ENCODE data around the gene MANBA.

MANBA gene

DNA sequence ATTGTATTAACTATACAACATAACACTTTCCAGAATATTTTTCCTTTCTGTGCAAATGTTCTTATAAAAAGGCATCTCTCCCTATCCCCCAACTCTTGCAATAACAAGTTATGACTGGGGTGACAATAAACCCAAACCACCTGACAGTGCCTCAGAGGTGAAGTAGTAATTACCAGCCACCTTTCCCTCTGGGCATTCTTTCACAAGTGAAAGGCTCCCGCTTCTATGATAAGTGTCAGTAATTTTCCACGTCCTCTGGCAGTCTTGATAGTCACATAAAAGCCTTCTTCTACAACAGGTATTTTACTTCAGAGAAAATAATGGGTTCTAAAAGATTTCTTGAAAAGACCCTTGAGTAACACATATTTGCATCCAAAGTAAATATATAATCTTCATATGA lies 82.7 kb downstream of the MANBA start:
- DNase-seq (ENCODE audit: low read depth): no peak

DNA sequence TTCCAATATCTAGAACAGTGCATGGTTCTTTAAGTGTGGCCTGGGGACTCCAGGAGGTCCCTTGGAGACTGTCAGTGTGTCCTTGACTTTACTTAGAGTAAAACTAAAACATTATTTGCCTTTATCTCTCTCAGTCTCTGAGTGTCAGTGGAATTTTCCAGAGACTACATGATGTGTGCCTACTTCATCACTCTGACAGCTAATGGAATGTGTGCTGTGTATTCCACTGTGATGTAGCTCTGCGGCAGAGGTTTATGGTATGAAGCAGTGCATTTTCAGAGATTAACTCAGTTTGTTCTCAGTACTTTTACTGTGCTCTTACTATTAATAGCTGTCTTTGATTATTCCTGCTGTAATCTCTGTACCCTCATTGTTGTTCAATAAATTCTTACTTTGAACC lies 85.6 kb downstream of the MANBA start:
- DNase-seq (ENCODE audit: low read depth): peak; percentile 66

DNA sequence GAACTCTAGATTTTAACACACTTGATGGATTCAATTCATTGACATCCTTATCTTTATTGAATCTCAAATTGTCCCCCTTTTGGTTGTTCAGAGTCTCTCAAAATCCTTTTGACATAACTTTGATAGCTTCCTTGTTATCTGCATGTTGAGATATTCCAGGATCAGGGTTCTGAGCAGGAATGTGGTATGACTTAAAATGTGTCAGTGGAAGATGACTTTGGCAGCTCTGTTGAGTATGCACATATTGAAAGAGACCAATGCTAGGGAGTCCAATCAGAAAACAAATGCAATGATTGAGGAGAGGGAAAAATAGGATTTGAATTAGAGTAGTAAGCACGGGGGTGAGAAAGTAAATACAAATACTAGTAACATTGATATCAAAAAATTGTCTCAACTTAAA lies 93.8 kb downstream of the MANBA start:
- no peak for DNase-seq (ENCODE audit: low read depth)

DNA sequence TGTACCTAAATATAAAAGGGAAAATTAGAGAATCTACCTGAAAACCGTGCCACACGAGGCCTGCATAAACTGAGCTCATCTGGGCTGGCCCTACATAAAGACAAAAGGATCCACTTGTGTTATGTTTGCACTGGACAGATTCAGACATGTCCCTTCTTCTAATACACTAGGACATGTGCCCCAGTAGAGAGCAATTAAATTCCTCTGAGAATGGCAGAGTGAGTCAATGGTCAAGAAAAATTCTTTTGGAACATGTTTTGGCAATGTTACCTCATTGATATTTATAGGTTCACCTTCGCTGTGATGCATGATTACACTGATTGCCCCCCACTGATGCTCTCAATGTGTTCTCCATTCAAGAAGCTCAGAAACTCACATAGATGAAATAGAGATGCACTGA lies 95.2 kb downstream of the MANBA start:
- DNase-seq (ENCODE audit: low read depth): peak; percentile 40

DNA sequence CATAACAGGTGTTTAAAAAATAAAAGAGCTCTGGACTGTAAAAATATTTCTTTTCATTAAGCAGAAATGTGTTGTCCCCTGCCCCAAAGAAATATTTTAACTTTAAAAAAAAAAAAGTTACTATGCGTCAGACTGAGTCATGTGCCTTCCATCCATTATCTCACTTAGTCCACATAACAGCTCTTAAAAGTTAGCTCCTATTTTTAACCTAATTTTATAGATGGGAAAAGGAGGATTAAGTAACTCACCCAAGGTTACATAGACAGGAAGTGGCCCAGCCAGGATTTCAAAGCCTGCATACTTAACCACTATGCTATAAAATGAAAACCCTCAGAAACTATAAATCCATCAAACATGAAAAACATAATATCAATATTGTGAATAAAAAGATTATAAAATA lies 97.7 kb downstream of the MANBA start:
- DNase-seq (ENCODE audit: low read depth): peak; percentile 92

DNA sequence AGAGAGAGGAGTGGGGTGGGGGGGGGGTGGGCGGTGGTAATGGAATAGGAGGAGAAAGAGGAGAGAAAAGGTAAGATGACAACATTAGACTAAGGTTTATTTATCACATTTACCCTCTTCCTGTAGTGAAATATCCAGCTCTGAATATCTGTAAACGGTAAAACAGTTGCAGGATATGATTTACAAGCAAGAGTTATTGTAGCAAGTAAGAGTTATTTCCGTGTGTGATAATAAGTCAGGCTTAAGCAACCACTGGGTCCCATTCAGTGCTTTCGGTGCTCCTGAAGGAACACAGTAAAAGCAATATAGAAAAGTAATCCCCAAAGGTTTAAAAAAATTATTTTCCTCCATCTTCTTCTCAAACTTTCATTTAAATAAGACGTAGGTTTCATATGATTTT lies 103.6 kb downstream of the MANBA start:
- no peak for DNase-seq (ENCODE audit: low read depth)

DNA sequence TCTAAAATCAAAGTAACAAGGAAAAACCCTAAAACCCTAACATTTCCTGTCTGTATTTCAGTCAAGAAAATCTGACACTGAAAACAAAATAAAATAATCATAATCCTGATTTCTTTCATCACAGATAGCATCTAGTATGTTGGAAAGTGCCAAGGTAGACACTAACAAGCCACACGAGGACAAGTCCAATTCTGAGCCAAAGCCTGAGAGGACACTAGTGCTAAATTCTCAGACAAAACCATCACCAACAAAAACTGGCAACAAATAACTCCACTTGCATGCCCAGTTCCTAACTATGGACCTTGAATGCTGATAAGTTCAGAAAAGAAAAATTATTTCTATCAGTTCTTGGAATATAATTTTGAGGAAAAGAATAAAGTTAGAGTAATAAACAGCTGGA lies 113.7 kb downstream of the MANBA start:
- no peak for DNase-seq (ENCODE audit: low read depth)

DNA sequence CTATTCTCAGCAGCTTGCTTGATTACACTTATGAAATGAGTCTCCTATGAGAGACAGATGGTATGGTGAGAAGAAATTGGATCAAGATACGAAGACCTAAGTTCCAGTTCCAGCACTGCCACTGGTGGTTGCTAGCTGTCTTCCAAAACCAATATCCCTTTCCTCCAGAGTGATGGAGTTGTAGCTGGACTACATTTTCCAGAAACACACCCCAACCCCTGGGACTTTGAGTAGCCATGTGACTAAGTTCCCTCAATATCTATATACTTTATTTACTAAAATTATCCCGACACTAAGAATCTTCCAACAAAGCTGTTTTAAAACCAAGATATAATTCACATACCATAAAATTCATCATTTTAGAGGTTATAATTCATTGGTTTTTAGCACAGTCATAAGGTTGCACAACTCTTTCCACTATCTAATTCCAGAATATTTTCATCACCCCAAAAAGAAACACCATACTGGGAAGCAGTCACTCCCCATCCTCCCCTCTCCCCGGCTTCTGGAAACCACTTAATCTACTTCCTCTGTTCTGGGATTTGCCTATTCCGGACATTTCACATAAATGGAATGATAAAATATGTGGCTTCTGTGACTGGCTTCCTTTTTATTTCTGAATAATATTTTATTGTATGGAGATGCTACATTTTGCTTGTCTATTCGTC lies 118.0 kb downstream of the MANBA start:
- peak; percentile 75 for DNase-seq (ENCODE audit: low read depth)

DNA sequence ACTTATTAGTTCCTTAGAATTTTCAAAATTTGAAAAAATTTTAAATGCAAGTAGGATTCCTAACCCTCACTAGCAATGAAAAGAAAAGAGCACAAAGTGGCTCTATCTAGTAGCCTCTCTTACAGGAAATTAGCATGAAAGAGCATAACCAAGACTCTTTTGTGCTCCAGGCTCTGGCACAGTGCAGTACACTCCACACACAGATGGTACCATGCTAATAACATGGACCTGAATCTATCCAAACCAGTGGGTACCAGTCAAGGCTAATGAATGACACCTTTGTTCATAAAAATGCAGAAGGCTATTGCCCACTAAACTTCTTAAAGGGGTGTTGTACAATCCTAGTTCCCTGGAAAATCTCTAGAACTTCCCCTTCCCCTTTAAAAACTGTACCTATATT lies 119.0 kb downstream of the MANBA start:
- DNase-seq (ENCODE audit: low read depth): no peak

DNA sequence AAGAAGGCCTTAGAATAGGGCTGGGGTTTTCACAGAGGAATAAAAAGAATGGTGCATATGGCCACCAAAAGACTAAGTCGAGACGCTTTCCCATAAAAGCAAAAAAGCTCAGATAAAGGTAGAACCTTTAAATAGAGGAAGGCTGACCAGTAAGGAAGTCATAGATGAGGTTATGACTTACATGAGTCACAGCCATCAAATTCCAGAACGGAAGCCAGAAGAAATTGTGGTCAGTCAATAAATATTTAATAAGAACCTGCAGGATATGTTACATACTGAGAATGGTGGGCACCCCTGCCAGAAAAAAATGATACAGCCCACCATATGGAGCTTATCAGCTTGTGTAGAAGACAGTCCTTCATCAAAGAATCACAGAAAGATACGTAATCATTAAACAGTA lies 120.1 kb downstream of the MANBA start:
- peak; percentile 77 for DNase-seq (ENCODE audit: low read depth)

DNA sequence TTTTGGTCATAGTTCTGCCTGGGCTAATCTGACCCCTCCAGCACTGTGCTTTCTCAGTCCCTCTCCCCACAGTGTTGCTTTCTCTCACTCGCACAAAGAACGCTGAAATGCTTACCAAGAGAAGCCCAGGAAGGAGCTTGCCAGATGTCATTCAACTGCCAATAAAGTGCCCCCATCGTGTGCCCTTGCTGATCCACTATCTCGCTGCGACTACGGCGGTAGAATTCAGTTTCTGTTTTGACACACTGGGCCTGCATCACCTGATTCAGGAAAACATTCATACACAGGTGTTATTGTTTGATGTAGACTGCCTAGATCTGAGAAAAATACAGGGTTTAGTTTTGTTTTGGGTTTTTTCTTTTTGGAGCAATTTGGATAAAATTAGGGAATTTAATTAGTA lies 121.2 kb downstream of the MANBA start:
- no peak for DNase-seq (ENCODE audit: low read depth)

DNA sequence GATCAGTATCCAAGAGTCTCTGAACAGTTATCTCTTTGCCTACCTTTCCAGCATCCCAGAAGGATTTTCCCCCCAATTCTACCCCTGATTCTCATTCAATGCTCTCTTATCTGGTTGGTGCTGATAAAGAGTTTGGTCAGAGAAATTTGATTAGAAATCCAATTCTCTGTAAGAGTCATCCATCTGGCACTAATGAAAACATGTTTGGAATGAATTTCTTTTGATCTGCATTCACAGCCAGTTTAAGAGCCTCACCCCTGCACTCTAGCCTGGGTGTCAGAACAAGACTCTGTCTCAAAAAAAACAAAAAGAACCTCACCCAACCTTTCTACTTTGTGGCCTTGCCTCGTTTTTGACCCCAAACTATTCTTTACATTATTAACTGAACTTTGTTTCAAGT lies 122.1 kb downstream of the MANBA start:
- peak; percentile 38 for DNase-seq (ENCODE audit: low read depth)

DNA sequence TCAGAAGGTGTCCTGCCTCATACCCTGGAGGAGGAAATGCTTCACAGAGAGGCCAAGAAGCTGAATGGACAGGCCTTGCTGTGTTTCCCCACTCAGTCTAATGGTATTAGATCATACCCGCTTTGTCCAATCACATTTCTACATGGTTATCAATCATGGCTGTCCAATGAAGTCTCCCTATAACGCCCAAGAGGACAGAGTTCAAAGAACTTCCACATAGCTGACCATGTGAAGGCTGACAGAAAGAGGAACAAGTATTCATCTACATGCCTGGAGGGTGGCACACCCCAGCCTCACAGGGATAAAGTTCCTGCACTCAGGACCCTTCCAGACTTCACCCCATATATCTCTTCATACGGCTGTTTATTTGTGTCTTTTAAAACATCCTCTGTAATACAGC lies 123.4 kb downstream of the MANBA start:
- DNase-seq (ENCODE audit: low read depth): no peak

DNA sequence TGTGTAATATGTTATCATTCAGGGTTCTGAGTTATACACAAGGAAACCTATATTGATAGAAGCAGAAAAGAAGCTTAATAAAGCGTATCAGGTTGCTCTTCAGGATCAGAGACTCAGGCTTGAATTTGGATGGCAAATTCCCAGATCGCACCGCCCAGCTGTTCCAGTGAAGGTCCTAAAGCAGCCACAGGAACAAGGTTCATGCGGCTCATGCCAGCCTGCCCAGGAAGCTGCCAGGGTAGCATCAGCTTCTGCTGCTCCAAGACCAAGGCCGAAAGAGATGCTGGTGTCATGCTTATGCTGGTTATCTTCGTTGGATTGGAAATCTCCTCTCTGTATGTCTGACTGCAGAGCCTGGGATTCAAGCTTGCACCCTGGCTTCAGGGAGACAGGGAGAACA lies 127.7 kb downstream of the MANBA start:
- no peak for DNase-seq (ENCODE audit: low read depth)

DNA sequence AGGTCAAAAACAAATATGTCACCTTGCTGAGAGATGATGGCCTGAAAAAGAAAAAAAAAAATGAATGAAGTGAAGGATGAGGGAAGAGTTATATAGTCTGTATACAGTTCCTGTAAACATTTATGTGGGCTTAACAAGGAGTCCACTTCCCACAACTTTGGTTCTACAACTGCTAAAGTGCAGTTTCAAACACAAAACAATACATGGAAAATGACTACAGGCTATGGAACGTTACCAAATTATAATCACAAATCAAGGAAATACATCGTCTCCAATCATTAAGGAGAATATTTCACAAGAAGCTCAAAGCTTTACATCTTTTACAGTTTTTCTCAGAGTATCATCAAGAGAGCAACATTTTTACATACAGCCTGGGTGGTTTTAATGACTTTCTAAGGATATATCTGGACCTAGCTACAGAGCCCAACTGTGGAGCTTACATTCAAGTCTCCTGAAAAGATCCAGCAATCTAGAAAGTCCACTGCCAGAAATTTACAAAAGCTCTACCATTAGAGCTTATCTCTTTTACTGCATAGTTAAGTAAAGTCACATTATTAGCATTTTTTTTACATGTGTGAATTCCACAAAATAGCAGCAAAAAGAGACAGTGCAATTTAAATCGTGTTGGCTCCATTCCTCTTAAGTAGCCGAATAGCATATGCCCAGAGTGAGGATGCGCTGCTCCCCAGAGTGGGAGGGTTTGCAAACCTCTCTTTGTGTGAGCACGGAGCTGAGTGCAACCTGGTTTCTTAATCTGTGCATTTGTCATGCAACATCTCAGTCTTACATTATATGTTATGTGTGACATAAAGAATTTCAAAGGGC lies 128.3 kb downstream of the MANBA start:
- peak; percentile 21 for DNase-seq (ENCODE audit: low read depth)

DNA sequence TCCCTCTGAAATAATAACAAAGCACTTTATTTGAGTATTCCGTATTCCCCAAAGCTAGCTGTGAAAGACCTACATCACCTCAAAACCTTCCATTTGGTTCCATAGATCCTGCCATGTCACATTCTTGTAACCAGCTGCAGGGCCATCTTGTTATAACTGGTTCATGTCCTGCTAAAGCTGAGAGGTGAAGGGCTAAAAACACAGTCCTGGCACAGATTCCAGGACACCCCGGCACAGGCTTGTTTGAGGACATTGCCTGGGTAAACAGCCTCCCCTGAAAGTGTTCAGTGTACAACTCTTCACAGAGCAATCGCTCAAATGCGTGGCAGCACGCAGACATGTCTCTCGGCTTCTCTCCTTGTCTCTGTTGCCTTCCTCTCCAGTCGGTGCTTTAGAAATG lies 129.2 kb downstream of the MANBA start:
- DNase-seq (ENCODE audit: low read depth): no peak

DNA sequence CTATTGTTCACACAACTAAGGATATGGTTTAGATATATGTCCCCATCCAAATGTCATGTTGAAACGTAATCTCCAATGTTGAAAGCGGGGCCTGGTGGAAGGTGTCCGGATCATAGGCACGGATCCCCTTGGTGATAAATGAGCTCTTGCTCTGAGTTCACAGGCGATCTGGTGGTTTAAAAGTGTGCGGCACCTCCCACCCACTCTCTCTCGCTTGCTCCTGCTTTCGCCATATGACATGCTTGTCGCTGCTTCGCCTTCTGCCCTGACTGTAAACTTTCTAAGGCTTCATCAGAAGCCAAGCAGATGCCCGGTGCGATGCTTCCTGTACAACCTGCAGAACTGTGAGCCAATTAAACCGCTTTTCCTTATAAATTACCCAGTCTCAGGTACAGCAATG lies 131.1 kb downstream of the MANBA start:
- DNase-seq (ENCODE audit: low read depth): no peak

DNA sequence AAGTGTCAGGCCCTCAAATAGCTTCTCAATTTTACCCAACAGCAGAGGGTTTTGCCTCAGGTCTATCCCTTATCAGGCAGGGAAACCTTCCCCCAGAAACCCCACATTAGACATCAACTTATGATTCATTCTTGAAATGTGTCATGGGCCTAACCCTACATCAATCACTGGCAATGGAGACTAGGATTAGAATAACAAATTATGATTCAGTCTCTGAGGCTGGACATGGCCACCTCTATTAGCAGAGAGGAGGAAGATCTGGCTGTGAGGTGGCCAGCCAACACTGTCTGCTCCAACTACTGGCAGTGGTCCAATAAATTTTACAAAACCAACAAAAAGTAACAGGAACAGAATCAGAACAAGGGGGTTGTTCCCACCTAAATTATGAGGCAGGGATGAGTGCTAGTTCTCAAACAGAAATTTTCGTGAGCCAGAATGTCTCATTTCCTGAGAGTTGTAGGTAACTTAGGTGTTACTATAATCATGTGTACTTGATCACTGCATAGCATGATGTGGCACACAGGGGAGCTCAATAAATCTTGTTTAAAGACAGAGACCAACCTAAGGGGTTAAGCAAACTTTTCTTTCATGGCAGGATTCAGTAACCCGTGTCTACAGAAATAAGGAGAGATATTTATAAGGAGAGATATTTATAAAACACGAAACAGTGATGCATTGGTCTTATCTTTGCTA lies 132.8 kb downstream of the MANBA start:
- DNase-seq (ENCODE audit: low read depth): peak; percentile 75

DNA sequence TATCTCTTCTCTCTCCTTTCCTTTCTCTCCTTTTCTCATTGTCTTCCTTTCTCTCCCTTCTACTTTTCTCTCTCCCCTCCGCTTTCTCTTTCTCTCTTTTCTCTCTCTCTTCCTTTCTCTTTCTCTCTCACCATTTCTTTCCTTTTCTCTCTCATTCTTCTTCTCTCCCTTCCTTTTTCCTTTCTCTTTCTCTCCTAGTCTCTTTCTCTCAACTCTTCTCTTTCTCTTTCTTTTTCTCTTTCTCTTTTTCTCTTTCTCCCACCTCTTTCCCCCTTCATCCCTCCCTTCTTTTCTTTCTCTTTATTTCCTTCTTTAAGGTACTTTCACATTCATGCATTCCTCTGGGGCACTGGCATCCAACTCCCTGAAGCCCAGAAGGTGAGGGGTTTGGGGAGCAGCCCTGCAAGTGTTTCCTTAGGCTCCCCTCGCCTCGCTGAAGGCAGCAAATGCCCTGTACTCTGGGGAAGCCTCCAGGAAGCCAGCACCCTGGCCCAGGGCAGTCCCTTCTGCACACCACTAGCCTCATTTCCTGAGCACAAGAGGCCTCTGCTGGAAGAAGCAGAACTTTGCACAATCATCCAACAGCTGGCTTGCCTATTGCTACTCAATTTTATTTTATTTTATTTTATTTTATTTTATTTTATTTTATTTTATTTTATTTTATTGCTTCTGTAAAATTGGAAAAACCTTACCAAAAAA lies 135.4 kb downstream of the MANBA start:
- DNase-seq (ENCODE audit: low read depth): peak; percentile 57

DNA sequence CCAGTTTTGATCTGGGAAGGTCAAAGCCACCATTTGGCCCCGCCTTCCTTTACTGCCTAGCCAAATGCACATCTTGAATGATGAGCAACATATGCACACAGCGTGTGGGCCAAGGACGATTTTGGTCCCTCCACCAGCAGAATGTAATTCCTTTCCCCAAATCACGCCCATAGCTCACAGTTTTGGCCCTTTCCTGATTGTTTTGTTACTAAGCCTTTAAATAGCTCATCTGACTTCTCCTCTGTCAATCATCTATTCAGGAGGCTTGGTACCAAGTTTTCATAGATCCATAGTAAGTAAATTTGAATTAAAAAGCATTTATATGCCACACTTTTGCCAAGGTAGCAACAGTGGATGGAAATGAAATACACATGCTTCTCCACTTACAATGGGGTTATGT lies 136.3 kb downstream of the MANBA start:
- no peak for DNase-seq (ENCODE audit: low read depth)

DNA sequence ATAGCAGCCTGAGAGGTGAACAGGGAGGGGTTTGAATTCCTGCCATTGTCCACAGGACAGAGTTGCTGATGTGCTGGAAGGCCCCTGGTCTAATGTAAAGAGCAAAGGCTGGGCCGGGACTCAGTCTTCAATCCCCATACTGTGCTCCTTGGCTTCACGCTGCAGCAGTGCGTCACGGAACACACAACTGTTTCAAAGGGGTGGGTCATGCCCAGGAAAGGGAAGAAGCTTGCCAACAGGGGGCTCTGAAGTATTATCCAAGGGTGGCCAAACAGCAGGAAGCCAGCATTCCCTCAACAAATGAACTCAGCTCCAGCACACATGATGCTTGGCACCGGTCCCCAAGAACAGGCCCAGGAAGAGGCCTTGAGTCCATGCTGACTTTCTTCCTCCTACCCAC lies 137.1 kb downstream of the MANBA start:
- DNase-seq (ENCODE audit: low read depth): peak; percentile 68

DNA sequence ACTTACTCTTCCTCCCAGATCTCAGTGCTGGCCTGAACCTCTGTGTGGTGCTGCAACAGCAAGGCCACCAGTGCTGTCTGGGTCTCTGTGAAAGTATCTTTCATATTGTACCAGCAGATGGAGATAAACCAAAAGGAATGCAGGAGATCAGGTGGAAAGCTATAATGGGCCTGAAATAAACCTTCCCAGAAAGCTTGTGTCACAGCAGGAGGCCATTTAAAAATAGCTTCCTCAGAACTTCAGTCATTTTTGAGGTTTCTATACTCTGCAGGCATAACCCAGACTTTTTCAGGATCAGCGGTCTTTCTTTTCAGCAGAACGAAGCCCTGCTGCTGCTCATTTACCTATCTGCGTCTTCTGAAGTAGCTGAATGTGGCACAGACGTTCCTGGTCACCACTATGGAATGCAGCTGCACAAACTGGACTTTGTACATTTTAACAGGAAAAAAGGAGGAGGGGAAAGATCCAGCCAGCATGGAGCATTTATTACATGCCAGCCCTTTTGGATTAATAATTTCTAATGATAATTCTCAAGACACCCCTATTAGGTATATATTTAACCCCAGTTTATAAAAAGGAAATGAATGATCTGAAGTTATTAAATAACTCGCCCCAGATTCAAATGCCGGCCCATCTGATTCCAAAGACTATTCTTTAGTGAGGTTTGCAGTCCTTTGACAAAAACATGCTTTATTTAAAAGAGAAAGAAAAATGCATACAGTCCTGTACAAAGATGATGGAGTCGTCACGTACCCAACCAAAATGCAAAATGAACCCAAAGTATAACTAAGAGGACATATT lies 139.9 kb downstream of the MANBA start:
- peak; percentile 88 for DNase-seq (ENCODE audit: low read depth)

All from EH (cell line).